GM10266 (cell line): ENCODE measurements around the gene AP5B1.

ENCODE experiments used
- DNase-seq: peaks from one replicate; pipeline ENCODE4 v3.0.0; 2012; ENCODE audit errors: extremely low spot score
- TF ChIP-seq, protein P1 (sequence below): IDR thresholded peaks from 2 replicates; pipeline ENCODE4 v1.5.1; 2012; ENCODE audit warnings: mild to moderate bottlenecking, low read depth; ENCODE audit not compliant: control insufficient read depth, insufficient read depth; ENCODE audit errors: missing control alignments

AP5B1 gene

DNA sequence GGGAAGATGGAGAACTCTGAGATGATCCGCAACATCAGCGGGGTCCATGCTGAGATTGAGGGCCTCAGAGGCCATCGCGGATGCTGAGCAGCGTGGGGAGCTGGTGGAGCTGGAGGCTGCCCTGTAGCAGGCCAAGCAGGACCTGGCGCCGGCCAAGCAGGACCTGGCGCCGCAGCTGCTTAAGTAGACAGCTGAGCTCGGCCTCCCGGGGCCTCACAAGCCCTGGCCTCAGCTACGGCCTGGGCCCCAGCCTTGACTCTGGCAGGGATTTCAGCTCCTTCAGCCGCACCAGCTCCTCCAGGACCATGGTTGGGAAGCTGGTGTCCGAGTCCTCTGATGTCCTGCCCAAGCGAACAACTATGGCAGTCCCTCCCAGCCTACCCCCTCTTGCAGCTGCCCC is 52.9 kb downstream of the AP5B1 start:
- DNase-seq, result no peak
- TF ChIP-seq, protein P1, sequence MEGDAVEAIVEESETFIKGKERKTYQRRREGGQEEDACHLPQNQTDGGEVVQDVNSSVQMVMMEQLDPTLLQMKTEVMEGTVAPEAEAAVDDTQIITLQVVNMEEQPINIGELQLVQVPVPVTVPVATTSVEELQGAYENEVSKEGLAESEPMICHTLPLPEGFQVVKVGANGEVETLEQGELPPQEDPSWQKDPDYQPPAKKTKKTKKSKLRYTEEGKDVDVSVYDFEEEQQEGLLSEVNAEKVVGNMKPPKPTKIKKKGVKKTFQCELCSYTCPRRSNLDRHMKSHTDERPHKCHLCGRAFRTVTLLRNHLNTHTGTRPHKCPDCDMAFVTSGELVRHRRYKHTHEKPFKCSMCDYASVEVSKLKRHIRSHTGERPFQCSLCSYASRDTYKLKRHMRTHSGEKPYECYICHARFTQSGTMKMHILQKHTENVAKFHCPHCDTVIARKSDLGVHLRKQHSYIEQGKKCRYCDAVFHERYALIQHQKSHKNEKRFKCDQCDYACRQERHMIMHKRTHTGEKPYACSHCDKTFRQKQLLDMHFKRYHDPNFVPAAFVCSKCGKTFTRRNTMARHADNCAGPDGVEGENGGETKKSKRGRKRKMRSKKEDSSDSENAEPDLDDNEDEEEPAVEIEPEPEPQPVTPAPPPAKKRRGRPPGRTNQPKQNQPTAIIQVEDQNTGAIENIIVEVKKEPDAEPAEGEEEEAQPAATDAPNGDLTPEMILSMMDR, result no peak

DNA sequence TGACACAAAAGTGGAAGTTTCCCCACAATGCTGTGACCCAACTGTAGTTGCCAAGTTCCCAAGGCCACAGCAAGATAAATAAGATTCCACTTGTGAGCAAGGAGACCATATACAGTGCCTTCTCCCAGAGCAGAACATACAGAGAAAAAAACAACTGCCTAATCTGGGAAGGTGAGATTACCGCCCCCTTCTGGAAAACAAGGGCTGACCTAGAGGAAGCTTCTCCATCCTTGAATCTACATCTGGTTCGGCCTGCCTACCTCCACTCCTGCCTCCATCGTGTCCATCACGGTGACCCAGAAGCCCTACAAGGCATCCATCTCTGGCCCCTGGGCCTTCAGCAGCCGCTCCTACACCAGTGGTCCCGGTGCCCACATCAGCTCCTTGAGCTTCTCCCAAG is 54.1 kb downstream of the AP5B1 start:
- TF ChIP-seq, protein P1, result no peak
- no peak for DNase-seq
